ENCODE data around the gene NR2F1-AS1. TPM values are rescaled to one million over a fixed set of nuclear protein-coding genes. Genes with fewer than 3 reads are reported as not detected.

Gene NR2F1-AS1
- total and polyA plus RNA-seq, 2 of the 4 experiments (the other 2 are of a cell fraction) = 12.5 to 12.8 TPM

- no peaks in the 10 kb centered on the region for H3K9me3 ChIP-seq (ENCODE audit: control insufficient read depth, insufficient read depth, low read length)
- no peaks in the 10 kb centered on the region; a peak in 1 of 4 replicates for H3K79me1 ChIP-seq (ENCODE audit: low read depth in 1 of 2, low read length in 2 of 2)
- no peaks in the 10 kb centered on the region for H3K9me1 ChIP-seq (ENCODE audit: insufficient read depth, low read length)
- no peak for TF ChIP-seq SMC3 (IDR thresholded peaks at IDR 0.05; ENCODE audit: low read depth, low read length)
- TF ChIP-seq CHD1 (IDR thresholded peaks at IDR 0.05; ENCODE audit: low read depth, low read length) = no peak
- no peak for TF ChIP-seq CEBPB (IDR thresholded peaks at IDR 0.05; ENCODE audit: low read depth, low read length)
- no peak for TF ChIP-seq RAD21 (IDR thresholded peaks at IDR 0.05; ENCODE audit: low read length)
- no peak for TF ChIP-seq RCOR1 (IDR thresholded peaks at IDR 0.05; ENCODE audit: insufficient replicate concordance, low read length)
- no peak for TF ChIP-seq MAFK (IDR thresholded peaks at IDR 0.05; ENCODE audit: low read depth, low read length)
- H3K18ac ChIP-seq (ENCODE audit: low read depth, low read length) = no peak overlapping the region
- intact Hi-C loops (cut with micrococcal nuclease) = no loop called here
- no peaks in the 10 kb centered on the region for H3K4me1 ChIP-seq (ENCODE audit: control insufficient read depth, insufficient read depth, low read length)
- DNase-seq (no peak), ATAC-seq (ENCODE audit: low read depth) (no peak)
- H4K91ac ChIP-seq (ENCODE audit: insufficient read depth, low read depth, low read length) = no peak overlapping the region
- H3K9ac ChIP-seq (ENCODE audit: low read depth, low read length) = no peak overlapping the region
- H3K14ac ChIP-seq (replicated peaks; ENCODE audit: low read depth, low read length) = no peak overlapping the region
- no peak overlapping the region for H4K8ac ChIP-seq (ENCODE audit: low read depth in 2 of 2, low read length in 2 of 2)
- H3K4me2 ChIP-seq (ENCODE audit: low read depth, low read length) = no peak overlapping the region
- no peak overlapping the region for H3K27ac ChIP-seq (ENCODE audit: insufficient read depth, low read length)
- no TSS peak for BruUV-seq (replicated peaks)
- H2AFZ ChIP-seq (replicated peaks; ENCODE audit: low read length, poor library complexity) = no peak overlapping the region
- no peak overlapping the region for H3K4me3 ChIP-seq (ENCODE audit: insufficient read depth, low read depth, low read length)
- H2AK5ac ChIP-seq (ENCODE audit: low read depth, low read length) = no peak overlapping the region
- H3K36me3 ChIP-seq (ENCODE audit: control insufficient read depth, insufficient read depth, low read length) = no peaks in the 10 kb centered on the region
- in situ Hi-C loops (cut with MboI; ENCODE audit: low sequenced_read_pairs) = no loop called here
- ChIA-PET POLR2A (ENCODE audit: unreplicated experiment) (no interaction called here), CTCF (interaction anchor here (1.2 kb wide), 1 partner anchor 10 kb away, joined by 4 read pairs; no protein-coding TSS in a partner anchor)
- dilution Hi-C loops (cut with HindIII; ENCODE audit: low sequenced_read_pairs, unreplicated experiment) = no loop called here
- no peak overlapping the region for H2BK120ac ChIP-seq (ENCODE audit: low read depth, low read length)
- H2BK20ac ChIP-seq (ENCODE audit: low read depth, low read length) = no peak overlapping the region
- H3K56ac ChIP-seq (ENCODE audit: extremely low read depth, insufficient read depth, low read length) = no peak overlapping the region
- H2BK5ac ChIP-seq (ENCODE audit: low read depth, low read length, poor library complexity, severe bottlenecking) = no peak overlapping the region
- H3K4ac ChIP-seq (ENCODE audit: low read depth, low read length) = no peak overlapping the region
- no peaks in the 10 kb centered on the region for H3K27me3 ChIP-seq (ENCODE audit: control insufficient read depth, insufficient read depth, low read length)
- no peaks in the 10 kb centered on the region for H4K20me1 ChIP-seq (ENCODE audit: insufficient read depth, low read length)
- H4K5ac ChIP-seq (ENCODE audit: low read depth, low read length) = no peak overlapping the region
- no peak overlapping the region for H2BK15ac ChIP-seq (ENCODE audit: low read depth, low read length)
- H2AK9ac ChIP-seq (replicated peaks; ENCODE audit: low read depth, low read length, poor library complexity) = no peak overlapping the region
- no CpG with 5 or more reads among the region's 3 CpGs for WGBS, 2 experiments (ENCODE audit: extremely low coverage in 2 of 2, insufficient read length in 1 of 2)
- H3K23ac ChIP-seq (ENCODE audit: low read depth, low read length) = no peak overlapping the region
Measured at GRCh38 chr5:93417490-93417889, 163.5 kb downstream of the NR2F1-AS1 start.

Measured in IMR-90 (cell line).